Fibroblast of lung (primary cell): ENCODE results near the gene RNF220.

Source experiments
- EZH2 ChIP-seq: IDR thresholded peaks from 2 replicates; pipeline ENCODE4 v1.5.1; 2012; ENCODE audit warnings: low read length, control low read depth, mild to moderate bottlenecking; ENCODE audit errors: missing control alignments
- TF ChIP-seq, protein P1 (sequence below), 2 donors: IDR thresholded peaks in 1 of 2; conservative IDR thresholded peaks in 1 of 2; 1 replicate in 1 of 2; 2 replicates in 1 of 2; pipeline ENCODE4 v1.5.1; 2011 to 2012; ENCODE audit warnings: low read length in 2 of 2, control low read depth in 1 of 2, inconsistent platforms in 1 of 2, low read depth in 1 of 2, mild to moderate bottlenecking in 1 of 2

DNA sequence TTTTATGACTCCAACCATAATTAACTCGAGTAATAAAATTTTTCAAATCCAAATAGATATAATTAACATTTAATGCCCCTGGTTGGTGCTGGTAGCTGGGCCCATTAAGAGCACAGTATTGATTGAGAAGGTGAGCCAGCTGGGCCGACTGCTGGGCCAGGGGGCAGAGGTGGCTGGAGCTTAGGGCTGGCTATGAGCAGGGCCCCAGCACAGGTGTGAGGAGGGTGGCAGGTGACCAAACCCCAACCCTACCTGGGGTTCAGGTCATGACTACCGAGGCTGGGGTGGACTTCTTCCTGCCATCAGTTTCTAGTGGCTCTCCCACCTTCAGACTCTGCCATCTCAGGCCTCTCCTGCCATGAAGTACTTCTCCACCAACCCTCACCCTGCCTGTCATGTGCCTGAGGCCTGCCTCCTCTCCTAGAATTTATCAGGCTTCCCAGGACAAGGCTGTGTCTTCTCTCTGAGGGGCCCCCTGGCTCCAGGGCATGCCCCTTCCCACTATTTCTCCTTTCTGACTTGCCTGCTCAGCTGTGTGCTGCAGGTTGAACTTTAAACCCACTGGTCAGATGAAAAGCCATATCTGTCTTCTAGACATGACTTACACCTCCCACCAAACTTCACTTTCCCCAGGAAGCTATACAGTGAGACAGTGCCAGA lies 183.6 kb downstream of the RNF220 start:
- TF ChIP-seq, protein P1, sequence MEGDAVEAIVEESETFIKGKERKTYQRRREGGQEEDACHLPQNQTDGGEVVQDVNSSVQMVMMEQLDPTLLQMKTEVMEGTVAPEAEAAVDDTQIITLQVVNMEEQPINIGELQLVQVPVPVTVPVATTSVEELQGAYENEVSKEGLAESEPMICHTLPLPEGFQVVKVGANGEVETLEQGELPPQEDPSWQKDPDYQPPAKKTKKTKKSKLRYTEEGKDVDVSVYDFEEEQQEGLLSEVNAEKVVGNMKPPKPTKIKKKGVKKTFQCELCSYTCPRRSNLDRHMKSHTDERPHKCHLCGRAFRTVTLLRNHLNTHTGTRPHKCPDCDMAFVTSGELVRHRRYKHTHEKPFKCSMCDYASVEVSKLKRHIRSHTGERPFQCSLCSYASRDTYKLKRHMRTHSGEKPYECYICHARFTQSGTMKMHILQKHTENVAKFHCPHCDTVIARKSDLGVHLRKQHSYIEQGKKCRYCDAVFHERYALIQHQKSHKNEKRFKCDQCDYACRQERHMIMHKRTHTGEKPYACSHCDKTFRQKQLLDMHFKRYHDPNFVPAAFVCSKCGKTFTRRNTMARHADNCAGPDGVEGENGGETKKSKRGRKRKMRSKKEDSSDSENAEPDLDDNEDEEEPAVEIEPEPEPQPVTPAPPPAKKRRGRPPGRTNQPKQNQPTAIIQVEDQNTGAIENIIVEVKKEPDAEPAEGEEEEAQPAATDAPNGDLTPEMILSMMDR (conservative IDR thresholded peaks at IDR 0.05 in 1 of 2, IDR thresholded peaks at IDR 0.05 in 1 of 2; ENCODE audit: low read depth in 1 of 2, low read length in 2 of 2) = no peak
- no peak for TF ChIP-seq EZH2
